ENCODE results near the gene TCL1A. TPM values are rescaled to one million over a fixed set of nuclear protein-coding genes. Genes with fewer than 3 reads are reported as not detected.

The TCL1A gene
- total RNA-seq, 1 experiment from 2014 or later, result not detected

- no peak for DNase-seq (ENCODE audit: low spot score)
Measured at GRCh38 chr14:95705518-95705917, 8.4 kb downstream of the TCL1A start.

- DNase-seq (ENCODE audit: low spot score), result no peak
Measured at GRCh38 chr14:95703805-95704204, 10.1 kb downstream of the TCL1A start.

- no peak for DNase-seq (ENCODE audit: low spot score)
Measured at GRCh38 chr14:95703341-95703740, 10.6 kb downstream of the TCL1A start.

GRCh38 chr14:95701846-95702221 lies 12.1 kb downstream of the TCL1A start:
- DNase-seq (ENCODE audit: low spot score), result no peak

GRCh38 chr14:95700221-95700976 lies 13.5 kb downstream of the TCL1A start:
- DNase-seq (ENCODE audit: low spot score), result no peak

- DNase-seq (ENCODE audit: low spot score), result no peak
Measured at GRCh38 chr14:95699412-95699811, 14.5 kb downstream of the TCL1A start.

- DNase-seq (ENCODE audit: low spot score), result no peak
Measured at GRCh38 chr14:95698287-95698686, 15.6 kb downstream of the TCL1A start.

- DNase-seq (ENCODE audit: low spot score), result no peak
Measured at GRCh38 chr14:95697764-95698163, 16.2 kb downstream of the TCL1A start.

- DNase-seq (ENCODE audit: low spot score), result no peak
Measured at GRCh38 chr14:95696741-95697140, 17.2 kb downstream of the TCL1A start.

GRCh38 chr14:95695913-95696312 lies 18.0 kb downstream of the TCL1A start:
- no peak for DNase-seq (ENCODE audit: low spot score)

GRCh38 chr14:95695051-95695450 lies 18.9 kb downstream of the TCL1A start:
- DNase-seq (ENCODE audit: low spot score), result no peak

GRCh38 chr14:95692109-95692508 lies 21.8 kb downstream of the TCL1A start:
- no peak for DNase-seq (ENCODE audit: low spot score)

GRCh38 chr14:95691591-95691990 lies 22.3 kb downstream of the TCL1A start:
- DNase-seq (ENCODE audit: low spot score), result no peak

GRCh38 chr14:95690815-95691214 lies 23.1 kb downstream of the TCL1A start:
- DNase-seq (ENCODE audit: low spot score), result no peak

GRCh38 chr14:95689441-95689840 lies 24.5 kb downstream of the TCL1A start:
- no peak for DNase-seq (ENCODE audit: low spot score)

GRCh38 chr14:95686935-95687334 lies 27.0 kb downstream of the TCL1A start:
- DNase-seq (ENCODE audit: low spot score), result no peak

GRCh38 chr14:95685978-95686922 lies 27.7 kb downstream of the TCL1A start, which contains the start of gene TCL1B:
TSS of gene TCL1B (plus strand) at chr14:95686426. CDS start at chr14:95686468, 42 bp downstream.
- DNase-seq (ENCODE audit: low spot score), result no peak

GRCh38 chr14:95683793-95684192 lies 30.1 kb downstream of the TCL1A start:
- DNase-seq (ENCODE audit: low spot score), result peak; percentile 19

- no peak for DNase-seq (ENCODE audit: low spot score)
Measured at GRCh38 chr14:95681153-95681552, 32.8 kb downstream of the TCL1A start.

- DNase-seq (ENCODE audit: low spot score), result peak; percentile 6
Measured at GRCh38 chr14:95679998-95680735, 33.8 kb downstream of the TCL1A start.

- no peak for DNase-seq (ENCODE audit: low spot score)
Measured at GRCh38 chr14:95679148-95679815, 34.6 kb downstream of the TCL1A start.

Measured in HT-29 (cell line).